Measurements from ENCODE around the gene ADAMTSL1.
A peak's percentile ranks its signal among the peaks of the same experiment; 100 is the strongest.

The ADAMTSL1 gene

GRCh38 chr9:18608371-18608770 is 134.4 kb downstream of the ADAMTSL1 start:
- DNase-seq = no peak

- DNase-seq = peak; percentile 13
Observed at GRCh38 chr9:18610956-18611355, 137.0 kb downstream of the ADAMTSL1 start.

- no peak for DNase-seq
Observed at GRCh38 chr9:18611971-18612370, 138.0 kb downstream of the ADAMTSL1 start.

DNA sequence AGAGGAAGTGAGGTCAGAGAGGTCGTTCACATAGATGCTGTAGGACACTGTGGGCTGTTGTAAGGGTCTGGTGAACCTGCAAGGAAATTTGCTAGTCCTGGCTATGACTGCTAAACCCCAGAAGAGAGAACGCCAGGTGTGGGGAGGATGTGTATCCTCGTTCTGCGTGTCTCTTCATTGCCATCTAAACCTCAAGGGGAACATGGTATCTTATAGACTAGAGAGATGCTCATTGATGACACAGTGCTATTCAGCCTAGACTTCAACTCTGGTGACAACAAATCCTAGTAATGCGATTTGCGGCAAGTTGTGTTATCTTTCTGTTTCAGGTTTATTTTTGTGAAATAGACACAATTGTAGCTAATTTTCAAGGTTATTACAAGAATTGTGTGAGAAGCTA is 140.2 kb downstream of the ADAMTSL1 start:
- DNase-seq = no peak

DNA sequence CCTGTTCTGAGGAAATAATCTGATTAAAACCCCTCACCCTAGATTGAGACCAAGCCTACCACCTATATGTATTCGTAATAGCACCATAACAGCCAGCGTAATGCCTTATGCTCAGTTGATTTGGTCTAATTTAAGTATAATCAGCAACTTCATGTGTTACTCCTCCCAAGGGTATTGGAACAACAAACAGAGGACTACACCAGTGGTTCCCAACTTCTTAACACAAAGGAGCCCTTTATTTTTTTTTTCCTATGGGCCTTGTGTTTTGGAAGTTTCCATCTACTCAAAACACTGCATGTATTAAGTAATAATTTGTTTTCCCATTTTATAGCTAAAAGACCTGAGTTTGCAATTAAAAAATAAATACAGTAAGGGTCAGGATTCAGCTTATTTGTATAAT is 140.7 kb downstream of the ADAMTSL1 start:
- DNase-seq = no peak

DNA sequence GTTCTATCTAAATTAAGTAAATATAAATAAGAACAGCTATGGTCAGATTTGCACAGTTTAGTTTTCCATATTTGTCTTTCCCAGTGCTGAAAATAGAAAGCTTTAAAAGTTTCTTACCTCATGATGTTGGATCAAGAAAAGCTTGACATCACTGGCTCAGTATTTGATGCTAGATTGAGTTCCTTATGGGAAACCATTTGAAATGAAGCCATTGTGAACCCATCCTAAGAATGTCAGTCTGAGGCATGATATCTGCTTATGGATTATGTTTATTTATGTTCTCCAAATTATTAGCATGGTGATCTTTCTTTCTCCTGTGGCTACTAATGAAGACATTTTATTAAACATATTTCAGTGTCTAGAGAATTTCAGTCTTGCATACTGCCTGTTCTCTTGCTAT is 143.0 kb downstream of the ADAMTSL1 start:
- DNase-seq = no peak

- DNase-seq = no peak
Observed at GRCh38 chr9:18617759-18618158, 143.8 kb downstream of the ADAMTSL1 start.

- no peak for DNase-seq
Observed at GRCh38 chr9:18618862-18619261, 144.9 kb downstream of the ADAMTSL1 start.

DNA sequence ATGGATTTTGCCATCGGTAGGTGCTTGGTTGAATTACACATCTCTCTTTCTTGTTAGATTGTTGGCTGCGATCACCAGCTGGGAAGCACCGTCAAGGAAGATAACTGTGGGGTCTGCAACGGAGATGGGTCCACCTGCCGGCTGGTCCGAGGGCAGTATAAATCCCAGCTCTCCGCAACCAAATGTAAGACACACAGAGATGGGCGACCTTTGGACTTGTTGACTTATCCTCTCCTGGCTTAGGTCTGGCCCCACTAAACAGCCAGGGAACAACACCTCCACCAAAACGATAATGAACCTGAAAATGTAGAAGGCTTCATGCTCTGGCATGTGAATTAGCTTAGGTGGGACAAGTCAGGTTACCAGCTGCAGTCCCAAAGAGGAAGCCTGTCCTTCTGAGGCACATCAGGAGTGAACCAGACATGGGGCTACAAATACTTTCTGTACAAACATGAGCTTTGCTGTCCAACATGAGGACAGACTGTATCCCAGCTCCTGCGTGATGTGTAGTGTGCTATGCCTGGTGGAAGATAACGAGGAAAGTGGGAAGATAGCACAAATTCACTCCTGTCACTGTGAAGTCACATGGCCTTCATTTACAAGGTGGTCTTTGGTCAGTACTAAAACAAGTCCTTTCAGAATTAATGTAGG is 148.4 kb downstream of the ADAMTSL1 start:
- no peak for DNase-seq

GRCh38 chr9:18623221-18624079 is 149.5 kb downstream of the ADAMTSL1 start:
- DNase-seq = no peak

DNA sequence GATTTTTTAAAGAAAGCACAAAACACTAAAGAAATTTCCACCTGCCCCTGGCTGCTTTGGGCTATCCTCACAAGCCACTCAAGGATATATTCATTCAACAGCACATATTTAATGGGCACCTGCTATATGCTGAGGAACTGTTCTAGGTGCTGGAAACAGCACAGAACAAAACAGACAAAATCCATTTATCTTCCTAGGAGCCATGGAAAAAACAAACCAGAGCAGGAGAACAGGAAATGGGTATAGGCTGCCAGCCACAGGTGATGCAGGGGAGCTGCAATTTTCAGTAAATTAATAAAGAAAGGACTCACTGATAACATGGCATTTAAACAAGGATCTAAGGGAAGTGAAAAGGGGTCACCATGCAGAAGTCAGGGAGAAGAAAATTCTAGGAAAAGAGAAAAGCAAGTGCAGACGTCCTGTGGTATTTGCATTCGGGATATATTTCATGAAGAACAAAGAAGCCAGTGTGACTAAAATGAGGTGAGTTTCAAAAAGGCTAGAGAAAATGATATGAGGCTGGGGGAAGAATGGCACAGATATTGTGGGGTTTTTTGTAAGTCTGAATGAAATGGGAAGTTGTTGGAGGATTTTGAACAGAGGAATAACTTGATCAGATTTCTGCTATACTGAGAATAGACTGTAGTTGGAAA is 152.2 kb downstream of the ADAMTSL1 start:
- DNase-seq = peak; percentile 28

DNA sequence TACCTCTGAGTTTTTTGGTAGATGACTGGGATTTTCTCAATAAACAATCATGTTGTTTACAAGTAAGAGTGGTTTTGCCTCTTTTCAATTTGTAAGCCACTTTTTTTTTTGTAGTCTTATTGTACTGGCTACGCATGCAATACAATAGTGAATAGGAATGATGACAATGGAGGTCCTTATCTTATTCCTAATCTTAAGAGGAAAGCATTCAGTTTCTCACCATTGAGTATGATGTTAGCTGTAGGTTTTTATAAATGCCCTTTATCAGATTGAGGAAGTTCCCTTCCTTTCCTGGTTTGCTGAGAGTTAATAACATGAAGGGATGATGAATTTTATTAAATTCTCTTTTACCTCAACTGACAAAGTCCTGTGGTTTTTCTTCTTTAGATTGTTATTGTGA is 155.2 kb downstream of the ADAMTSL1 start:
- DNase-seq = no peak

GRCh38 chr9:18632632-18633403 is 158.9 kb downstream of the ADAMTSL1 start:
- DNase-seq = no peak

- DNase-seq = no peak
Observed at GRCh38 chr9:18636781-18637180, 162.8 kb downstream of the ADAMTSL1 start.

- DNase-seq = no peak
Observed at GRCh38 chr9:18638371-18639249, 164.7 kb downstream of the ADAMTSL1 start.

DNA sequence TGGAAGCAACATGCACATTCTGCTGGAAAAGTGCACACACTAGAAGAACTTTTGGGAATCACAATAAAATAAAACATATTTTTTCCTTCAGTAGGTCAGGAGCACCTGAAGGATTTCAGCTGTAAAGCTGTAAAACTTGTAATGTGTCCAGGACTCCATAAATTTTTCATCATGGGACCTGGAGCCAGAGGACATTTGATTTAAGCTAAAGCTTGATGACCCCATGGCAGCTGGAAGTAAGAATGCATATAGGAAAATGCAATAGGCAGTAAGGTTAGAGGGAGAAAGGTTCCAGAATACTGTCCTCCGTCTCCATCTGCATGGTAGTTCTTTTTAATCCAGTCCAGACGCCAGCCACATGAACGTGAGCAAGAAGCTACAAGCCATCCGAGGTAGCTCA is 166.0 kb downstream of the ADAMTSL1 start:
- no peak for DNase-seq

- no peak for DNase-seq
Observed at GRCh38 chr9:18658804-18659705, 185.1 kb downstream of the ADAMTSL1 start.

GRCh38 chr9:18660001-18660400 is 186.0 kb downstream of the ADAMTSL1 start:
- DNase-seq = no peak

DNA sequence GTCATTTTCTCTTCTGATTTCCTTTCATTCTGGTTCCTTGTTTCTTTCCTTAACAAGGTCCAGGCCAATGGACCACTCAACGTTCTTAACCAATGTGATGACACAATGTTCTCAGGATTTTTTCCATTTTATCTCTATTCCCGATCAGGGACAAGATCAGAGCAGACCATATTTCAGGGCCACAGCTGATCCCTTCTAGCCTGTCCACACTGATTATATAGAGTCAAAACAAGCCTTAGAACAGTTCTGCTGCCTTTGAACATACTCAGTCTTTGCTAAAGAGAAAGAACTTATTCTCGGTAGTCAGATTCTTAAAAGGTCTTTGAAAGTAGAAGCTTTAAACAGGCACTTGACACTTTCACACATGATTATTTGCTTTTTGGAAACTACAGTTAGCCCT is 188.4 kb downstream of the ADAMTSL1 start:
- no peak for DNase-seq

DNA sequence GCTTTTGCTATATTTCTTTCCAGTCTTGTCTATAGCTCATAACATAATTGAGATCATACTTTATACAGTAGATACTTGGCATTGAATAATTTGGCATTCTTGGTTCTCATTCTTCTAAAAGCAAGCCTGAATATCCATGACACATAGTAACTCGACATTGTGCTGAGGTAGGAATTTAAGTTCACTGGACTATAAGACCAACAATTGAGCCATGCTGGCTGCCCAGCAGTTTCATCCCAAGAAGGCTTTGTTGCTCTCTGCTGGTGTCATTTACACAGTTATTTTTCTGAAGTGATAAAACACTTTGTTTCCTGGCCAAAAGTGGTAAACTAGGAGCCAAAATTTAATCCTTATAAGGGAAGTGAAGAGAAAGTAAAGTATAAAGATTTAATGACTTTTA is 192.0 kb downstream of the ADAMTSL1 start:
- DNase-seq = no peak

GRCh38 chr9:18666348-18666747 is 192.4 kb downstream of the ADAMTSL1 start:
- no peak for DNase-seq
